Measurements from ENCODE around the gene RPN1.

RPN1 gene

DNA sequence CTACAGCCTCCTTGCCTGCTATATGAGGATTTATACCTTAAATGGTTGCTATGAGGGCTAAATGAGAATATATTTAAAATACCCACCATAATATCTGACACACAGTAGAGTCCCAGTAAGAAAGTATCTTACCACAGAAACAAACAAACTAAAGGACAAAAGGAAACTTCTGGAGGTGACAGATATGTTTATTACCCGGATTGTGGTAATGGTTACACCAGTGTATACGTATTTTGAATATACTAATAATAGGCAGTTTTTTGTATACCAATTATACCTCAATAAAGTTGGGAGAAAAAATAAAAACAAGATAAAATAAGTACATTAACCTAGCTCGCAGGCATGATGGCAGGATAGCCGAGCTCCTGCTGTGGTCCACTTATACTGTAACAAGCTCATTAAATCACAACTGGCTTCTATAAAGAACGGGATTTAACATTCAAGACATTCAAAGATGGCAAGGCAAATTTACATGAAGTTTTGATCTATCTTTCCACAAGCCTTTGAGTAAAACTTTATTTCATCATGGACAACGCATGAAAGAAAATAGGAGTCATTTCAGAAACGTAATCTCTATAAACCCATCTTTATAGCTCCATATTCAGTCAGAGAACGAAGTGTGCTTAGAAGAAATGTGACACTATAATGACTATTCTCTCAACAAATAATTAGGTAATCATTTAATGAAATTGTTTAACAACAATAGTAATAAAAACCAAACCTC, 1.5 kb downstream of the RPN1 start:
- DNase-seq = no peak

- DNase-seq = no peak
Observed at GRCh38 chr3:128648402-128648801, 2.2 kb downstream of the RPN1 start.

DNA sequence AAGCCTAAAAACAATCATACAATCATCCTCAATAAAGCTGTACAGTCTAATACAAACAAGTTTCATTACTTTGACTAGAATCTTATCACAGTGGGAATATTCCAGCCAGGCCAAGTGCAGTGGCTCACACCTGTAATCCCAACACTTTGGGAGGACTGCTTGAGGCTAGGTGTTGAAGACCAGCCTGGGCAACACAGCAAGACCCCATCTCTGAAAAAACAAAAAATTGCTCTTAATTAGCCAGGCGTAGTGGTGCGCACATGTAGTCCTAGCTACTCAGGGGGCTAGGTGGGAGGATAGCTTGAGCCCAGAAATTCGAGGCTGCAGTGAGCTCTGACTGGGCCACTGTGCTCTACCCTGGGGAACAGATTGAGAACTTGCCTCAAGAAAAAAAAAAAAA, 3.3 kb downstream of the RPN1 start:
- no peak for DNase-seq

GRCh38 chr3:128634075-128634611, 16.5 kb downstream of the RPN1 start:
- DNase-seq = no peak

GRCh38 chr3:128632301-128632700, 18.3 kb downstream of the RPN1 start:
- no peak for DNase-seq

DNA sequence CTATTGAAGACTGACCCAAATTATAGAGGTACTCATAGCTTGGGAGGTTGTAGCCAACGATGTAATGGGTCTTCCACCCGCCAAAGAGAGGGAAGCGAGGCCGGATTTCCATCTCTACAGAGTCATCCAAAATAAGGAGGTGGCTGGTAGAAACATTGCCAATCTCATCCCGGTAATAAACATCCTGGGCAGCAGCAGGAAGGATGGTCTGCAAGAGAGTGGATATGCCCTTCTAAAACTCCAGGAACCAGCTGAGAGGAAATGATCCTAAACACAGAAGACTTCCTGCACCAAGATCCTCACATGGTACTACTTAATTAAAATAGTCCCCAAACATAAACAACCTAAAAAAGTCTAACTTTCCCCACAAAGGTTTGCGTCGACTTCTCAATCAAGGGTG, 20.7 kb downstream of the RPN1 start:
- DNase-seq = no peak

GRCh38 chr3:128625409-128625945, 25.1 kb downstream of the RPN1 start:
- no peak for DNase-seq

GRCh38 chr3:128624526-128625138, 26.0 kb downstream of the RPN1 start:
- no peak for DNase-seq

GRCh38 chr3:128623762-128624176, 26.8 kb downstream of the RPN1 start:
- DNase-seq = no peak

DNA sequence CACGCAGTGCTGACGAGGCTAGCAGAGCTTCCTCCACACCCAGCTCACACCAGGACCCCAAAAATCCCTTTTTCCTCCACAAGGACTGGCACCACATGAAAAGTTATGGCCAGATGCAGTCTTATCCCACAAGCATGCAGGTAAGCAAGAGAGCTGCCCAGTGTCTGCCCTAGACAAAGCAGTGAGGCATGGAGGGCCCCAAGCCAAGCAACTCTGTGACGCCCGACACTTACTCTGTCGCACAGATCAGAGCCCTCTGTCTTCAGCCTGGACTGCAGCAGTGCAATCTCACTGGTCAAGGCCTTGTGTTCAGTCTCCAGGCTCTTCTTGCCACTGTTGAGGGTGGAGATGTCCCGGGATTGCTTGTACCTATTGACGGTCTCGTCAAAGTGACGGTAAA, 28.7 kb downstream of the RPN1 start:
- no peak for DNase-seq

DNA sequence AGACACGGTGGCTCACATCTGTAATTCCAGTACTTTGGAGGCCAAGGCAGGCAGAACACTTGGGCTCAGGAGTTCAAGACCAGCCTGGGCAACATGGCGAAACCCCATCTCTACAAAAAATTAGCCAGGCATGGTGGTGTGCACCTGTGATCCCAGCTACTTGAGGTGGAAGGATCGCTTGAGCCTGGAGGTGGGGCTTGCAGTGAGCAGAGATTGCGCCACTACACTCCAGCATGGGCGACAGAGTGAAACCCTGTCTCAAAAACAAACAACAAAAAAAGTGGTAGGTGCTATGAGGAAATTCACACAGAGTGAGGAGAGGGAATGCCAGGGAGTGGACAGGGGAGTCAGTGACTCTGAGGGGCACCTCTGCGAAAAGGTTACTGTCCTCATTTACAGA, 29.4 kb downstream of the RPN1 start:
- DNase-seq = no peak

DNA sequence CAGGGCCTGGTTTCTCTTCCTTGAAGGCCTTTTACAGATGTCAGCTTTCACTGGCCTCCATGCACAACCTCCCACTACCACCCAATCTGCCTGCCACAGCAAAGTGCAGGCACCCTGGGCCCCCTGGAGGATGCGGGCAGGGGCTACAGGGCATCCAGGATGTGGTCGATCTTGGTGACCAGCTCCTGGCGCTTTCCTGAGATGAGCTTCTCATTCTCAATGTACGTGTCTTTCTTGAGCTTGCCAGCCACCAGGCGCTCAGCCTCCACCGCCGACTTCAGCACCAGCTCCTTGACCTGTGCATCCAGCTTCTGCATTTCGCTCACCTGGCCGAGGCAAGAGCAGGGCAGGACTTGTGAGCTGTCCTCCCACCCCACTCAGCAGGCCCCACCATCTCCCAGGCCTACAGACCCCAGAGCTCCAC, 30.3 kb downstream of the RPN1 start:
- no peak for DNase-seq

GRCh38 chr3:128619146-128619890, 31.3 kb downstream of the RPN1 start:
- peak; percentile 16 for DNase-seq

- DNase-seq = no peak
Observed at GRCh38 chr3:128618398-128618726, 32.3 kb downstream of the RPN1 start.

GRCh38 chr3:128617557-128618397, 32.8 kb downstream of the RPN1 start:
- peak; percentile 99 for DNase-seq

- no peak for DNase-seq
Observed at GRCh38 chr3:128617270-128617556, 33.4 kb downstream of the RPN1 start.

- DNase-seq = no peak
Observed at GRCh38 chr3:128616516-128617269, 33.9 kb downstream of the RPN1 start.

GRCh38 chr3:128614076-128614475, 36.5 kb downstream of the RPN1 start:
- DNase-seq = no peak

- no peak for DNase-seq
Observed at GRCh38 chr3:128613083-128613829, 37.4 kb downstream of the RPN1 start.

- DNase-seq = no peak
Observed at GRCh38 chr3:128610451-128611070, 40.1 kb downstream of the RPN1 start.

DNA sequence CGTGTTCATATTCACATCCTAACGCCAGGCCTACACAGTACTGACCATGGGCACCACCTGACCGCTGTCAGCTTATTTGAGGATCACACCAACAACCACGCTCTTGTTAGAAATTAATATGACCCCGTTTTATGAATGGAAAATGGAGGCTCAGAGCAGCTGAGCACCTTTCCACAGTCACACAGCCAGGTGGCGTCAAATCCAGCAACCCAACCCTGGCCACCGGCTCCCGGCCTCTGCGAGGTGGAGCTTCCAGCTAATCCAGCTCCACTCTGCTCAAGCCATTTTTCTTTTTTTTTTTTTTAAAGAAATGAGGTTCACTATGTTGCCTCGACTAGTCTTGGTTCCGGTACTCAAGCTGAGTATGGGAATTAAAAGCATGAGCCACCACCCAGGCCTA, 41.3 kb downstream of the RPN1 start:
- no peak for DNase-seq

All from central memory CD4-positive, alpha-beta T cell (primary cell).